Measurements from ENCODE around the gene DNAH1.

DNA sequence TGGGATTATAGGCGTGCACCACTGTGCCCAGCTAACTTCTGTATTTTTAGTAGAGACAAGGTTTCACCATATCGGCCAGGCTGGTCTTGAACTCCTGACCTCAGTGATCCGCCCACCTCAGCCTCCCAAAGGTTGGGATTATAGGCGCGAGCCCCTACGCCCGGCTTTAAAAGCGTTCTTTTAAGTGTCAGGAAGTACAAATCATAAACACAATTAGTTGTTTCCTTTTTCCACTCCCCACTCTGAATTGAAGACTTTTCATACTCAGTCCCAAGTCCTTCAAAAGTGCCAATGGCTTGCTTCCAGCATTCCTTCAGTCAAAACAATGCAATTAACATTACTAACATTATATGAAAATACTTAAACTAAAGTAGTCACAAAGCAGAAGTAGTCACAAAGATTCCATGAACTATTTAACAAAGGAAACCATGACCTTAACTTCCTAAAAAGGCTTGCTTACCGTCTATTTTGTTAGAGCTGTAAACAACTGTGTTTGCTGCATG lies 45.8 kb upstream of the DNAH1 start:
- no peak for TF ChIP-seq POLR2AphosphoS5 (IDR thresholded peaks at IDR 0.05)
- TF ChIP-seq, protein P1, sequence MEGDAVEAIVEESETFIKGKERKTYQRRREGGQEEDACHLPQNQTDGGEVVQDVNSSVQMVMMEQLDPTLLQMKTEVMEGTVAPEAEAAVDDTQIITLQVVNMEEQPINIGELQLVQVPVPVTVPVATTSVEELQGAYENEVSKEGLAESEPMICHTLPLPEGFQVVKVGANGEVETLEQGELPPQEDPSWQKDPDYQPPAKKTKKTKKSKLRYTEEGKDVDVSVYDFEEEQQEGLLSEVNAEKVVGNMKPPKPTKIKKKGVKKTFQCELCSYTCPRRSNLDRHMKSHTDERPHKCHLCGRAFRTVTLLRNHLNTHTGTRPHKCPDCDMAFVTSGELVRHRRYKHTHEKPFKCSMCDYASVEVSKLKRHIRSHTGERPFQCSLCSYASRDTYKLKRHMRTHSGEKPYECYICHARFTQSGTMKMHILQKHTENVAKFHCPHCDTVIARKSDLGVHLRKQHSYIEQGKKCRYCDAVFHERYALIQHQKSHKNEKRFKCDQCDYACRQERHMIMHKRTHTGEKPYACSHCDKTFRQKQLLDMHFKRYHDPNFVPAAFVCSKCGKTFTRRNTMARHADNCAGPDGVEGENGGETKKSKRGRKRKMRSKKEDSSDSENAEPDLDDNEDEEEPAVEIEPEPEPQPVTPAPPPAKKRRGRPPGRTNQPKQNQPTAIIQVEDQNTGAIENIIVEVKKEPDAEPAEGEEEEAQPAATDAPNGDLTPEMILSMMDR (IDR thresholded peaks at IDR 0.05), result no peak
